Esophagus squamous epithelium (tissue), 4 donors: Measurements from ENCODE around the gene ARMC5.

Experiments used
- POLR2A ChIP-seq, 4 donors: fragments of 450-650 bp; IDR thresholded peaks; one replicate each; pipeline ENCODE4 v1.6.1; 2017; ENCODE audit warnings: antibody characterized with exemption in 4 of 4, mild to moderate bottlenecking in 4 of 4, moderate library complexity in 3 of 4
- TF ChIP-seq, protein P1 (sequence below), 6 experiments: fragments of 450-650 bp in 4 of 6; fragments of 200-600 bp in 2 of 6; sonication (generic) in 2 of 6; IDR thresholded peaks; one replicate each; pipeline ENCODE4 v1.5.1; 2016 to 2019; ENCODE audit warnings: antibody characterized with exemption in 6 of 6, mild to moderate bottlenecking in 4 of 6, moderate library complexity in 4 of 6

DNA sequence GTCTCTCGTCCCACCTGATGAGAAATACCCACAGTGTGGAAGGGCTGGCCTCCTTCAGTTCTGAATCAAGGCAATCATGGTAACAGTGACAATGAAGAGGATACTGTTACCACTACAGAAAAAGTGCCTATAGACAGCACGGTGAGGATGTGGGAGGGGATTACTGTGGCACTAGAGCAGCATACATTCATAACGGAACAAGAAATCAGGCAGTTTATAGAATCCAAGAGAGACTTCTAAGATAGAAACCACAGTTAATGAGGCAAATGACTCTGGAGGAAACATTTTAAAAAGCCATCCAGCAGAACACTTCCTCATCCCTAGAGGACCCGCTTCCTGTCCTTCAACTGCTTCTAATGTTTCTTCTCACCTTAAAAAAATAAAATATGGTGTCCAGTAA, 46.2 kb downstream of the ARMC5 start:
- TF ChIP-seq, protein P1, sequence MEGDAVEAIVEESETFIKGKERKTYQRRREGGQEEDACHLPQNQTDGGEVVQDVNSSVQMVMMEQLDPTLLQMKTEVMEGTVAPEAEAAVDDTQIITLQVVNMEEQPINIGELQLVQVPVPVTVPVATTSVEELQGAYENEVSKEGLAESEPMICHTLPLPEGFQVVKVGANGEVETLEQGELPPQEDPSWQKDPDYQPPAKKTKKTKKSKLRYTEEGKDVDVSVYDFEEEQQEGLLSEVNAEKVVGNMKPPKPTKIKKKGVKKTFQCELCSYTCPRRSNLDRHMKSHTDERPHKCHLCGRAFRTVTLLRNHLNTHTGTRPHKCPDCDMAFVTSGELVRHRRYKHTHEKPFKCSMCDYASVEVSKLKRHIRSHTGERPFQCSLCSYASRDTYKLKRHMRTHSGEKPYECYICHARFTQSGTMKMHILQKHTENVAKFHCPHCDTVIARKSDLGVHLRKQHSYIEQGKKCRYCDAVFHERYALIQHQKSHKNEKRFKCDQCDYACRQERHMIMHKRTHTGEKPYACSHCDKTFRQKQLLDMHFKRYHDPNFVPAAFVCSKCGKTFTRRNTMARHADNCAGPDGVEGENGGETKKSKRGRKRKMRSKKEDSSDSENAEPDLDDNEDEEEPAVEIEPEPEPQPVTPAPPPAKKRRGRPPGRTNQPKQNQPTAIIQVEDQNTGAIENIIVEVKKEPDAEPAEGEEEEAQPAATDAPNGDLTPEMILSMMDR (IDR thresholded peaks at IDR 0.05) = no peak
- TF ChIP-seq POLR2A (IDR thresholded peaks at IDR 0.05) = no peak
